HepG2 (cell line): ENCODE data around the gene EDC3. TPM values are rescaled to one million over a fixed set of nuclear protein-coding genes. Genes with fewer than 3 reads are reported as not detected.

Experiments used
- ATRX ChIP-seq: sonication (generic); formaldehyde crosslinking; IDR thresholded peaks from 2 replicates; pipeline ENCODE4 v1.4.0; 2020; ENCODE audit warnings: missing genetic modification reagents, borderline replicate concordance
- CBX2 ChIP-seq, 2 experiments: fragments of 200-600 bp in 1 of 2; sonication (generic); formaldehyde crosslinking in 1 of 2; IDR thresholded peaks; 2 replicates each; pipeline versions ENCODE4 v1.7.0 to v1.8.1; 2018 to 2022; ENCODE audit warnings: low read depth in 2 of 2, low read length in 1 of 2, mild to moderate bottlenecking in 1 of 2, missing genetic modification reagents in 1 of 2
- GATAD2A ChIP-seq: IDR thresholded peaks from 2 replicates; pipeline ENCODE4 v1.6.1; 2016
- HDAC2 ChIP-seq: sonication (generic); formaldehyde crosslinking; IDR thresholded peaks from 2 replicates; pipeline ENCODE4 v1.4.0; 2020; ENCODE audit warnings: missing genetic modification reagents
- IRX3 ChIP-seq: sonication (generic); formaldehyde crosslinking; IDR thresholded peaks from 2 replicates; pipeline ENCODE4 v1.8.1; 2023; ENCODE audit warnings: mild to moderate bottlenecking, low read depth, missing genetic modification reagents, borderline replicate concordance
- MBNL3 ChIP-seq: fragments of 250-450 bp; sonication (Bioruptor Pico); conservative IDR thresholded peaks from 2 replicates; pipeline ENCODE4 v1.8.0; 2022; ENCODE audit warnings: mild to moderate bottlenecking, inconsistent platforms
- ZNF263 ChIP-seq: sonication (generic); formaldehyde crosslinking; IDR thresholded peaks from 2 replicates; pipeline ENCODE4 v1.4.0; 2020; ENCODE audit warnings: missing genetic modification reagents
- ZNF563 ChIP-seq: sonication (generic); formaldehyde crosslinking; IDR thresholded peaks from 2 replicates; pipeline ENCODE4 v1.8.0; 2022; ENCODE audit warnings: mild to moderate bottlenecking, moderate library complexity, missing genetic modification reagents
- polyA plus RNA-seq, 8 experiments: library from polyadenylated mRNA; depleted of rRNA in 3 of 8; stranded (reverse) in 7 of 8; unstranded in 1 of 8; fragments of >200 nt; fragmentation: Illumina TruSeq in 4 of 8; extraction: Trizol in 4 of 8; gene quantifications; 2 replicates each; pipeline versions ENCODE4 v1.2.1 to v1.2.3, GENCODE V29; 2011 to 2016; ENCODE audit warnings: low read depth in 4 of 8, missing spikeins in 1 of 8, mixed read lengths in 1 of 8; ENCODE audit not compliant: insufficient read depth in 1 of 8
- total RNA-seq, 5 experiments: library from RNA; depleted of rRNA; stranded (reverse); fragments of >200 nt; fragmentation: Illumina TruSeq; extraction: Trizol; gene quantifications; 2 replicates each; pipeline ENCODE4 v1.2.3, GENCODE V29; 2016; ENCODE audit warnings: low read depth in 1 of 5
- TF ChIP-seq, protein P1 (sequence below): sonication (generic); formaldehyde crosslinking; IDR thresholded peaks from 2 replicates; pipeline ENCODE4 v1.4.0; 2020; ENCODE audit warnings: missing genetic modification reagents
- TF ChIP-seq, protein P2 (sequence below): sonication (generic); formaldehyde crosslinking; IDR thresholded peaks from 2 replicates; pipeline ENCODE4 v1.4.0; 2020; ENCODE audit warnings: missing genetic modification reagents, borderline replicate concordance
- TF ChIP-seq, protein P3 (sequence below): sonication (generic); formaldehyde crosslinking; IDR thresholded peaks from 2 replicates; pipeline ENCODE4 v1.4.0; 2020; ENCODE audit warnings: missing genetic modification reagents

EDC3 gene
- total and polyA plus RNA-seq, 2 of the 13 experiments (the other 11 are each of a cell fraction or from before 2014, with no cell fraction given), result 17.4 to 32.0 TPM

DNA sequence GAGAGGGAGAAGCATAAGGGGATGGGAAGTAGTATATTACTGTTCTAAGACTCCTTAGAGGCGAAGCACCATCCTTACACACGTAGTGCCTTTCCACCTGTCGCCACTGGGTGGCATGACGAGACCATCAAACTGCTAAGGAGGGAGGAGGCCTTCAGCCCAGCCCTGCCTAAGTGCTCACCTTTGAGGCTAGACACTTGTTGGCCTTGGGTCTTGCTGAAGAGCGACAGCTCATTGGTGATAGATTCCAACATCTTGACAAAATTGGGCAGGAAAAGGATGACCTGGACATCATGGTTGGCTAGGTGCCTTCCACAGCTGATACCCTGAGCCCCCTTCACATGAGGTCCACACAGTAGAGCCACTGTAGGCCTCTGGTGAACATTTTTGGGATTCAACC is 60.6 kb downstream of the EDC3 start (continued):
- TF ChIP-seq, protein P1, sequence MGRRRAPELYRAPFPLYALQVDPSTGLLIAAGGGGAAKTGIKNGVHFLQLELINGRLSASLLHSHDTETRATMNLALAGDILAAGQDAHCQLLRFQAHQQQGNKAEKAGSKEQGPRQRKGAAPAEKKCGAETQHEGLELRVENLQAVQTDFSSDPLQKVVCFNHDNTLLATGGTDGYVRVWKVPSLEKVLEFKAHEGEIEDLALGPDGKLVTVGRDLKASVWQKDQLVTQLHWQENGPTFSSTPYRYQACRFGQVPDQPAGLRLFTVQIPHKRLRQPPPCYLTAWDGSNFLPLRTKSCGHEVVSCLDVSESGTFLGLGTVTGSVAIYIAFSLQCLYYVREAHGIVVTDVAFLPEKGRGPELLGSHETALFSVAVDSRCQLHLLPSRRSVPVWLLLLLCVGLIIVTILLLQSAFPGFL (CRISPR knock-in tag), result no peak
- TF ChIP-seq MBNL3 (CRISPR knock-in tag) (no peak), ZNF563 (CRISPR knock-in tag) (no peak), ATRX (CRISPR knock-in tag) (0 out of 2 replicates have a peak, but pooled peaks have one; percentile 44), GATAD2A (0 out of 2 replicates have a peak, but pooled peaks have one; percentile 23), CBX2 (IDR thresholded peaks at IDR 0.05; ENCODE audit: low read depth, low read length) (no peak), CBX2 (CRISPR knock-in tag; IDR thresholded peaks at IDR 0.05; ENCODE audit: low read depth) (no peak), HDAC2 (CRISPR knock-in tag) (0 out of 2 replicates have a peak, but pooled peaks have one; percentile 11), IRX3 (no peak), ZNF263 (peak; percentile 67; the same call in 1 of the 2 replicates)
- TF ChIP-seq, protein P2, sequence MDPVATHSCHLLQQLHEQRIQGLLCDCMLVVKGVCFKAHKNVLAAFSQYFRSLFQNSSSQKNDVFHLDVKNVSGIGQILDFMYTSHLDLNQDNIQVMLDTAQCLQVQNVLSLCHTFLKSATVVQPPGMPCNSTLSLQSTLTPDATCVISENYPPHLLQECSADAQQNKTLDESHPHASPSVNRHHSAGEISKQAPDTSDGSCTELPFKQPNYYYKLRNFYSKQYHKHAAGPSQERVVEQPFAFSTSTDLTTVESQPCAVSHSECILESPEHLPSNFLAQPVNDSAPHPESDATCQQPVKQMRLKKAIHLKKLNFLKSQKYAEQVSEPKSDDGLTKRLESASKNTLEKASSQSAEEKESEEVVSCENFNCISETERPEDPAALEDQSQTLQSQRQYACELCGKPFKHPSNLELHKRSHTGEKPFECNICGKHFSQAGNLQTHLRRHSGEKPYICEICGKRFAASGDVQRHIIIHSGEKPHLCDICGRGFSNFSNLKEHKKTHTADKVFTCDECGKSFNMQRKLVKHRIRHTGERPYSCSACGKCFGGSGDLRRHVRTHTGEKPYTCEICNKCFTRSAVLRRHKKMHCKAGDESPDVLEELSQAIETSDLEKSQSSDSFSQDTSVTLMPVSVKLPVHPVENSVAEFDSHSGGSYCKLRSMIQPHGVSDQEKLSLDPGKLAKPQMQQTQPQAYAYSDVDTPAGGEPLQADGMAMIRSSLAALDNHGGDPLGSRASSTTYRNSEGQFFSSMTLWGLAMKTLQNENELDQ (CRISPR knock-in tag), result no peak
- TF ChIP-seq, protein P3, sequence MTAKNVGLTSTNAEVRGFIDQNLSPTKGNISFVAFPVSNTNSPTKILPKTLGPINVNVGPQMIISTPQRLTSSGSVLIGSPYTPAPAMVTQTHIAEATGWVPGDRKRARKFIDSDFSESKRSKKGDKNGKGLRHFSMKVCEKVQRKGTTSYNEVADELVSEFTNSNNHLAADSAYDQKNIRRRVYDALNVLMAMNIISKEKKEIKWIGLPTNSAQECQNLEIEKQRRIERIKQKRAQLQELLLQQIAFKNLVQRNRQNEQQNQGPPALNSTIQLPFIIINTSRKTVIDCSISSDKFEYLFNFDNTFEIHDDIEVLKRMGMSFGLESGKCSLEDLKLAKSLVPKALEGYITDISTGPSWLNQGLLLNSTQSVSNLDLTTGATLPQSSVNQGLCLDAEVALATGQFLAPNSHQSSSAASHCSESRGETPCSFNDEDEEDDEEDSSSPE (CRISPR knock-in tag), result 0 out of 2 replicates have a peak, but pooled peaks have one; percentile 16
